T follicular helper cell (primary cell): ENCODE measurements around the gene SLC30A1.

Experiments used
- DNase-seq: peaks from one replicate; pipeline ENCODE4 v3.0.0-alpha.2; 2020; ENCODE audit warnings: low read depth

SLC30A1 gene

GRCh38 chr1:211524521-211524920 lies 54.4 kb downstream of the SLC30A1 start:
- DNase-seq = no peak

GRCh38 chr1:211522804-211523203 lies 56.2 kb downstream of the SLC30A1 start:
- no peak for DNase-seq
